ENCODE data around the gene PTPRD. TPM values are rescaled to one million over a fixed set of nuclear protein-coding genes. Genes with fewer than 3 reads are reported as not detected.

Gene PTPRD
- total and polyA plus RNA-seq, 2 experiments from 2014 or later = 11.5 to 58.0 TPM

GRCh38 chr9:8457816-8458215 lies 2155.0 kb downstream of the PTPRD start:
- no peak overlapping the region for H3K27ac Mint-ChIP-seq
- peaks cover 9% of the 10 kb centered on the region; the same call in 2 of the 3 replicates for H3K4me1 Mint-ChIP-seq
- no peak overlapping the region for H3K4me3 ChIP-seq
- H3K36me3 ChIP-seq (ENCODE audit: insufficient read depth) = no peaks in the 10 kb centered on the region
- H3K27ac ChIP-seq (ENCODE audit: low read depth) = no peak overlapping the region
- H4K20me1 ChIP-seq (replicated peaks; ENCODE audit: insufficient read depth) = no peaks in the 10 kb centered on the region
- H3F3A ChIP-seq (replicated peaks; ENCODE audit: low read depth) = no peaks in the 10 kb centered on the region
- TF ChIP-seq JUNB (IDR thresholded peaks at IDR 0.05; ENCODE audit: unreplicated experiment) (no peak), EZH2 (IDR thresholded peaks at IDR 0.05; ENCODE audit: low read depth, unreplicated experiment) (no peak), POLR2AphosphoS5 (IDR thresholded peaks at IDR 0.05; ENCODE audit: low read depth) (no peak), NANOG (IDR thresholded peaks at IDR 0.05; ENCODE audit: borderline replicate concordance) (no peak), ZNF331 (CRISPR knock-in tag; IDR thresholded peaks at IDR 0.05; ENCODE audit: low read depth) (no peak), STAT1 (IDR thresholded peaks at IDR 0.05; ENCODE audit: unreplicated experiment) (no peak), CREB1 (CRISPR knock-in tag; IDR thresholded peaks at IDR 0.05; ENCODE audit: low read depth) (no peak)
- TF ChIP-seq, protein P1, sequence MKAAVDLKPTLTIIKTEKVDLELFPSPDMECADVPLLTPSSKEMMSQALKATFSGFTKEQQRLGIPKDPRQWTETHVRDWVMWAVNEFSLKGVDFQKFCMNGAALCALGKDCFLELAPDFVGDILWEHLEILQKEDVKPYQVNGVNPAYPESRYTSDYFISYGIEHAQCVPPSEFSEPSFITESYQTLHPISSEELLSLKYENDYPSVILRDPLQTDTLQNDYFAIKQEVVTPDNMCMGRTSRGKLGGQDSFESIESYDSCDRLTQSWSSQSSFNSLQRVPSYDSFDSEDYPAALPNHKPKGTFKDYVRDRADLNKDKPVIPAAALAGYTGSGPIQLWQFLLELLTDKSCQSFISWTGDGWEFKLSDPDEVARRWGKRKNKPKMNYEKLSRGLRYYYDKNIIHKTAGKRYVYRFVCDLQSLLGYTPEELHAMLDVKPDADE (IDR thresholded peaks at IDR 0.05) = no peak
- no peaks in the 10 kb centered on the region for H3K4me1 ChIP-seq (ENCODE audit: insufficient read depth)
- no peak overlapping the region for H2AFZ ChIP-seq
- no peaks in the 10 kb centered on the region for H3K36me3 Mint-ChIP-seq (ENCODE audit: low read depth)
- no peaks in the 10 kb centered on the region for H3K9me3 Mint-ChIP-seq
- peaks cover 2% of the 10 kb centered on the region for H3K27me3 Mint-ChIP-seq (ENCODE audit: insufficient read depth, low read depth, poor library complexity)
- ATAC-seq (no peak), DNase-seq (ENCODE audit: low spot score) (no peak)
- no peak overlapping the region for H3K4me3 Mint-ChIP-seq
- no peaks in the 10 kb centered on the region for H3K9me2 ChIP-seq (ENCODE audit: insufficient read depth)
- no peaks in the 10 kb centered on the region for H3K79me2 ChIP-seq (replicated peaks; ENCODE audit: insufficient read depth)
- no peak overlapping the region for H3K4me2 ChIP-seq
- H3K27me3 ChIP-seq (ENCODE audit: insufficient read depth) = no peaks in the 10 kb centered on the region

- Mint-ChIP-seq H3K36me3 (ENCODE audit: low read depth) (no peaks in the 10 kb centered on the region), H3K4me3 (no peak overlapping the region), H3K4me1 (peaks cover 9% of the 10 kb centered on the region; the same call in 2 of the 3 replicates), H3K27ac (no peak overlapping the region), H3K27me3 (ENCODE audit: insufficient read depth, low read depth, poor library complexity) (peaks cover 2% of the 10 kb centered on the region), H3K9me3 (no peaks in the 10 kb centered on the region)
- H3K36me3 ChIP-seq (ENCODE audit: insufficient read depth) = no peaks in the 10 kb centered on the region
- H2AFZ ChIP-seq = no peak overlapping the region
- no peak for ATAC-seq
- H3K9me2 ChIP-seq (ENCODE audit: insufficient read depth) = no peaks in the 10 kb centered on the region
- no peaks in the 10 kb centered on the region for H4K20me1 ChIP-seq (replicated peaks; ENCODE audit: insufficient read depth)
- DNase-seq (ENCODE audit: low spot score) = no peak
- no peaks in the 10 kb centered on the region for H3K27me3 ChIP-seq (ENCODE audit: insufficient read depth)
- H3K4me1 ChIP-seq (ENCODE audit: insufficient read depth) = no peaks in the 10 kb centered on the region
- no peak overlapping the region for H3K4me3 ChIP-seq
- H3K79me2 ChIP-seq (replicated peaks; ENCODE audit: insufficient read depth) = no peaks in the 10 kb centered on the region
- no peaks in the 10 kb centered on the region for H3F3A ChIP-seq (replicated peaks; ENCODE audit: low read depth)
- H3K4me2 ChIP-seq = no peak overlapping the region
- no peak overlapping the region for H3K27ac ChIP-seq (ENCODE audit: low read depth)
- TF ChIP-seq CREB1 (CRISPR knock-in tag; IDR thresholded peaks at IDR 0.05; ENCODE audit: low read depth) (no peak), STAT1 (IDR thresholded peaks at IDR 0.05; ENCODE audit: unreplicated experiment) (no peak), EZH2 (IDR thresholded peaks at IDR 0.05; ENCODE audit: low read depth, unreplicated experiment) (no peak), POLR2AphosphoS5 (IDR thresholded peaks at IDR 0.05; ENCODE audit: low read depth) (no peak), EZH2phosphoT487 (IDR thresholded peaks at IDR 0.05; ENCODE audit: unreplicated experiment) (no peak), ZNF331 (CRISPR knock-in tag; IDR thresholded peaks at IDR 0.05; ENCODE audit: low read depth) (no peak), ZNF114 (CRISPR knock-in tag; IDR thresholded peaks at IDR 0.05) (no peak)
- TF ChIP-seq, protein P2, sequence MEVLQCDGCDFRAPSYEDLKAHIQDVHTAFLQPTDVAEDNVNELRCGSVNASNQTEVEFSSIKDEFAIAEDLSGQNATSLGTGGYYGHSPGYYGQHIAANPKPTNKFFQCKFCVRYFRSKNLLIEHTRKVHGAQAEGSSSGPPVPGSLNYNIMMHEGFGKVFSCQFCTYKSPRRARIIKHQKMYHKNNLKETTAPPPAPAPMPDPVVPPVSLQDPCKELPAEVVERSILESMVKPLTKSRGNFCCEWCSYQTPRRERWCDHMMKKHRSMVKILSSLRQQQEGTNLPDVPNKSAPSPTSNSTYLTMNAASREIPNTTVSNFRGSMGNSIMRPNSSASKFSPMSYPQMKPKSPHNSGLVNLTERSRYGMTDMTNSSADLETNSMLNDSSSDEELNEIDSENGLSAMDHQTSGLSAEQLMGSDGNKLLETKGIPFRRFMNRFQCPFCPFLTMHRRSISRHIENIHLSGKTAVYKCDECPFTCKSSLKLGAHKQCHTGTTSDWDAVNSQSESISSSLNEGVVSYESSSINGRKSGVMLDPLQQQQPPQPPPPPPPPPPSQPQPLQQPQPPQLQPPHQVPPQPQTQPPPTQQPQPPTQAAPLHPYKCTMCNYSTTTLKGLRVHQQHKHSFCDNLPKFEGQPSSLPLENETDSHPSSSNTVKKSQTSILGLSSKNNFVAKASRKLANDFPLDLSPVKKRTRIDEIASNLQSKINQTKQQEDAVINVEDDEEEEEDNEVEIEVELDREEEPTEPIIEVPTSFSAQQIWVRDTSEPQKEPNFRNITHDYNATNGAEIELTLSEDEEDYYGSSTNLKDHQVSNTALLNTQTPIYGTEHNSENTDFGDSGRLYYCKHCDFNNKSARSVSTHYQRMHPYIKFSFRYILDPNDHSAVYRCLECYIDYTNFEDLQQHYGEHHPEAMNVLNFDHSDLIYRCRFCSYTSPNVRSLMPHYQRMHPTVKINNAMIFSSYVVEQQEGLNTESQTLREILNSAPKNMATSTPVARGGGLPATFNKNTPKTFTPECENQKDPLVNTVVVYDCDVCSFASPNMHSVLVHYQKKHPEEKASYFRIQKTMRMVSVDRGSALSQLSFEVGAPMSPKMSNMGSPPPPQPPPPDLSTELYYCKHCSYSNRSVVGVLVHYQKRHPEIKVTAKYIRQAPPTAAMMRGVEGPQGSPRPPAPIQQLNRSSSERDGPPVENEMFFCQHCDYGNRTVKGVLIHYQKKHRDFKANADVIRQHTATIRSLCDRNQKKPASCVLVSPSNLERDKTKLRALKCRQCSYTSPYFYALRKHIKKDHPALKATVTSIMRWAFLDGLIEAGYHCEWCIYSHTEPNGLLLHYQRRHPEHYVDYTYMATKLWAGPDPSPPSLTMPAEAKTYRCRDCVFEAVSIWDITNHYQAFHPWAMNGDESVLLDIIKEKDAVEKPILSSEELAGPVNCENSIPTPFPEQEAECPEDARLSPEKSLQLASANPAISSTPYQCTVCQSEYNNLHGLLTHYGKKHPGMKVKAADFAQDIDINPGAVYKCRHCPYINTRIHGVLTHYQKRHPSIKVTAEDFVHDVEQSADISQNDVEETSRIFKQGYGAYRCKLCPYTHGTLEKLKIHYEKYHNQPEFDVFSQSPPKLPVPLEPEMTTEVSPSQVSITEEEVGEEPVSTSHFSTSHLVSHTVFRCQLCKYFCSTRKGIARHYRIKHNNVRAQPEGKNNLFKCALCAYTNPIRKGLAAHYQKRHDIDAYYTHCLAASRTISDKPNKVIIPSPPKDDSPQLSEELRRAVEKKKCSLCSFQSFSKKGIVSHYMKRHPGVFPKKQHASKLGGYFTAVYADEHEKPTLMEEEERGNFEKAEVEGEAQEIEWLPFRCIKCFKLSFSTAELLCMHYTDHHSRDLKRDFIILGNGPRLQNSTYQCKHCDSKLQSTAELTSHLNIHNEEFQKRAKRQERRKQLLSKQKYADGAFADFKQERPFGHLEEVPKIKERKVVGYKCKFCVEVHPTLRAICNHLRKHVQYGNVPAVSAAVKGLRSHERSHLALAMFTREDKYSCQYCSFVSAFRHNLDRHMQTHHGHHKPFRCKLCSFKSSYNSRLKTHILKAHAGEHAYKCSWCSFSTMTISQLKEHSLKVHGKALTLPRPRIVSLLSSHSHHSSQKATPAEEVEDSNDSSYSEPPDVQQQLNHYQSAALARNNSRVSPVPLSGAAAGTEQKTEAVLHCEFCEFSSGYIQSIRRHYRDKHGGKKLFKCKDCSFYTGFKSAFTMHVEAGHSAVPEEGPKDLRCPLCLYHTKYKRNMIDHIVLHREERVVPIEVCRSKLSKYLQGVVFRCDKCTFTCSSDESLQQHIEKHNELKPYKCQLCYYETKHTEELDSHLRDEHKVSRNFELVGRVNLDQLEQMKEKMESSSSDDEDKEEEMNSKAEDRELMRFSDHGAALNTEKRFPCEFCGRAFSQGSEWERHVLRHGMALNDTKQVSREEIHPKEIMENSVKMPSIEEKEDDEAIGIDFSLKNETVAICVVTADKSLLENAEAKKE (CRISPR knock-in tag; IDR thresholded peaks at IDR 0.05) = no peak
- TF ChIP-seq, protein P3, sequence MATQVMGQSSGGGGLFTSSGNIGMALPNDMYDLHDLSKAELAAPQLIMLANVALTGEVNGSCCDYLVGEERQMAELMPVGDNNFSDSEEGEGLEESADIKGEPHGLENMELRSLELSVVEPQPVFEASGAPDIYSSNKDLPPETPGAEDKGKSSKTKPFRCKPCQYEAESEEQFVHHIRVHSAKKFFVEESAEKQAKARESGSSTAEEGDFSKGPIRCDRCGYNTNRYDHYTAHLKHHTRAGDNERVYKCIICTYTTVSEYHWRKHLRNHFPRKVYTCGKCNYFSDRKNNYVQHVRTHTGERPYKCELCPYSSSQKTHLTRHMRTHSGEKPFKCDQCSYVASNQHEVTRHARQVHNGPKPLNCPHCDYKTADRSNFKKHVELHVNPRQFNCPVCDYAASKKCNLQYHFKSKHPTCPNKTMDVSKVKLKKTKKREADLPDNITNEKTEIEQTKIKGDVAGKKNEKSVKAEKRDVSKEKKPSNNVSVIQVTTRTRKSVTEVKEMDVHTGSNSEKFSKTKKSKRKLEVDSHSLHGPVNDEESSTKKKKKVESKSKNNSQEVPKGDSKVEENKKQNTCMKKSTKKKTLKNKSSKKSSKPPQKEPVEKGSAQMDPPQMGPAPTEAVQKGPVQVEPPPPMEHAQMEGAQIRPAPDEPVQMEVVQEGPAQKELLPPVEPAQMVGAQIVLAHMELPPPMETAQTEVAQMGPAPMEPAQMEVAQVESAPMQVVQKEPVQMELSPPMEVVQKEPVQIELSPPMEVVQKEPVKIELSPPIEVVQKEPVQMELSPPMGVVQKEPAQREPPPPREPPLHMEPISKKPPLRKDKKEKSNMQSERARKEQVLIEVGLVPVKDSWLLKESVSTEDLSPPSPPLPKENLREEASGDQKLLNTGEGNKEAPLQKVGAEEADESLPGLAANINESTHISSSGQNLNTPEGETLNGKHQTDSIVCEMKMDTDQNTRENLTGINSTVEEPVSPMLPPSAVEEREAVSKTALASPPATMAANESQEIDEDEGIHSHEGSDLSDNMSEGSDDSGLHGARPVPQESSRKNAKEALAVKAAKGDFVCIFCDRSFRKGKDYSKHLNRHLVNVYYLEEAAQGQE (IDR thresholded peaks at IDR 0.05; ENCODE audit: unreplicated experiment) = no peak
Measured at GRCh38 chr9:8457055-8457454, 2155.7 kb downstream of the PTPRD start.
